ENCODE data around the gene FPGT. TPM values are rescaled to one million over a fixed set of nuclear protein-coding genes. Genes with fewer than 3 reads are reported as not detected.

Gene FPGT
- total RNA-seq (2021) (7.5 and 12.2 TPM in 2 replicates), Bru-seq, nascent RNA (percentile 60 among the genes with signal in this experiment), BruChase-seq, experiment 1, labeled RNA remaining after a 2-hour chase (percentile 71 among the genes with signal in this experiment), BruChase-seq, experiment 2, labeled RNA remaining after a 6-hour chase (percentile 68 among the genes with signal in this experiment)
- long read RNA-seq, transcript FPGT-202 (4 exons, 3,254 nt), result major isoform, 21 of 25 reads
- long read RNA-seq, partial matches to known transcripts, result 0 of 25 reads
- long read RNA-seq, other reads (novel, unspliced or antisense), result 3 of 25 reads

GRCh38 chr1:74197657-74198552 lies at the start of gene FPGT, which contains the start of gene LRRIQ3:
Gene FPGT (plus strand): TSS chr1:74198242. CDS start chr1:74198279, 37 bp downstream.
Gene LRRIQ3 (minus strand): TSS chr1:74198176. CDS start chr1:74183684, 14,492 bp downstream.
- H3K9me3 ChIP-seq (ENCODE audit: insufficient read depth, low read depth), result no peaks in the 10 kb centered on the region
- TF ChIP-seq, protein P1, sequence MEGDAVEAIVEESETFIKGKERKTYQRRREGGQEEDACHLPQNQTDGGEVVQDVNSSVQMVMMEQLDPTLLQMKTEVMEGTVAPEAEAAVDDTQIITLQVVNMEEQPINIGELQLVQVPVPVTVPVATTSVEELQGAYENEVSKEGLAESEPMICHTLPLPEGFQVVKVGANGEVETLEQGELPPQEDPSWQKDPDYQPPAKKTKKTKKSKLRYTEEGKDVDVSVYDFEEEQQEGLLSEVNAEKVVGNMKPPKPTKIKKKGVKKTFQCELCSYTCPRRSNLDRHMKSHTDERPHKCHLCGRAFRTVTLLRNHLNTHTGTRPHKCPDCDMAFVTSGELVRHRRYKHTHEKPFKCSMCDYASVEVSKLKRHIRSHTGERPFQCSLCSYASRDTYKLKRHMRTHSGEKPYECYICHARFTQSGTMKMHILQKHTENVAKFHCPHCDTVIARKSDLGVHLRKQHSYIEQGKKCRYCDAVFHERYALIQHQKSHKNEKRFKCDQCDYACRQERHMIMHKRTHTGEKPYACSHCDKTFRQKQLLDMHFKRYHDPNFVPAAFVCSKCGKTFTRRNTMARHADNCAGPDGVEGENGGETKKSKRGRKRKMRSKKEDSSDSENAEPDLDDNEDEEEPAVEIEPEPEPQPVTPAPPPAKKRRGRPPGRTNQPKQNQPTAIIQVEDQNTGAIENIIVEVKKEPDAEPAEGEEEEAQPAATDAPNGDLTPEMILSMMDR (conservative IDR thresholded peaks at IDR 0.05), result no peak
- no peak for TF ChIP-seq EZH2 (IDR thresholded peaks at IDR 0.05; ENCODE audit: low read depth)
- no peaks in the 10 kb centered on the region for H4K20me1 ChIP-seq (ENCODE audit: insufficient read depth)
- DNase-seq, result peak; percentile 81 to 94
- H3F3A ChIP-seq (ENCODE audit: insufficient read depth, low read depth), result no peaks in the 10 kb centered on the region
- H2AFZ ChIP-seq, result peak within 1 kb of the TSS; percentile 93
- H3K27me3 ChIP-seq (ENCODE audit: insufficient read depth, low read depth), result no peaks in the 10 kb centered on the region
- ChIA-PET POLR2A (ENCODE audit: unreplicated experiment) (interaction anchor here (0.5 to 0.6 kb wide), 2 partner anchors 19 to 1089 kb away, joined by 3 to 5 read pairs; no protein-coding TSS in a partner anchor), CTCF (no interaction called here)
- H3K4me1 ChIP-seq (replicated peaks; ENCODE audit: insufficient read depth), result peaks cover 10% of the 10 kb centered on the region
- H3K79me2 ChIP-seq (ENCODE audit: low read depth), result 0 out of 2 replicates have a peak, but pooled peaks cover 11% of the 10 kb centered on the region
- TSS peak; percentile 55 for BruUV-seq (replicated peaks)
- H3K27ac ChIP-seq, result 0 out of 2 replicates have a peak within 1 kb of the TSS, but pooled peaks have one; percentile 22
- H3K9me2 ChIP-seq (ENCODE audit: insufficient read depth), result no peaks in the 10 kb centered on the region; the same call in 1 of the 2 replicates
- peak within 1 kb of the TSS; percentile 93 for H3K4me3 ChIP-seq
- peak within 1 kb of the TSS; percentile 79 for H3K4me2 ChIP-seq
- intact Hi-C loops (cut with micrococcal nuclease; ENCODE audit: unreplicated experiment), result no loop called here
- H3K36me3 ChIP-seq (ENCODE audit: low read depth), result no peaks in the 10 kb centered on the region

DNA sequence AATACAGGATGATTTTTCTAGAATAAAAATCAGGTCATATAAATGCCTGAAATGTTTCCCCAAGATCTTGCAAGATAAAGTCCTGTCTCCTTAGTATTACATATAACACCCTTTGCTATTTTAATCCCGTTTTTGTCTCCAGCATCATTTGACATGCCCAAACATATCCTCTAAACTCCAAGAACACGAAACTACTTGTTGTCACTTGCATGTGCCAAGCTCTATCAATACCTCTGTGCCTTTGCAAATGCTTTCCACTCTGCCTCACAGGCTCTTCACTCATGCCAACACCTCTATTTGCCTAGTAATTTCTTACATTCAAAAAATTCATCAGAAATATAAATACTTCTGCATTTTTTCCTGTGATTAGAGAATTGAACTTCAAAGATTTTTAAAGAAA lies 38.0 kb upstream of the FPGT start:
- ChIA-PET POLR2A (ENCODE audit: unreplicated experiment) (no interaction called here), CTCF (no interaction called here)
- no peak for TF ChIP-seq EZH2 (IDR thresholded peaks at IDR 0.05; ENCODE audit: low read depth)
- TF ChIP-seq, protein P1 (conservative IDR thresholded peaks at IDR 0.05), result no peak
- H3K4me1 ChIP-seq (replicated peaks; ENCODE audit: insufficient read depth), result no peaks in the 10 kb centered on the region
- H2AFZ ChIP-seq, result no peak overlapping the region
- no peaks in the 10 kb centered on the region for H3F3A ChIP-seq (ENCODE audit: insufficient read depth, low read depth)
- H3K9me3 ChIP-seq (ENCODE audit: insufficient read depth, low read depth), result no peaks in the 10 kb centered on the region
- H4K20me1 ChIP-seq (ENCODE audit: insufficient read depth), result no peaks in the 10 kb centered on the region
- H3K27ac ChIP-seq, result no peak overlapping the region
- no peaks in the 10 kb centered on the region for H3K27me3 ChIP-seq (ENCODE audit: insufficient read depth, low read depth)
- H3K79me2 ChIP-seq (ENCODE audit: low read depth), result no peaks in the 10 kb centered on the region
- DNase-seq, result no peak
- intact Hi-C loops (cut with micrococcal nuclease; ENCODE audit: unreplicated experiment), result no loop called here
- no peak overlapping the region for H3K4me3 ChIP-seq
- no peaks in the 10 kb centered on the region; the same call in 1 of the 2 replicates for H3K9me2 ChIP-seq (ENCODE audit: insufficient read depth)
- no peak overlapping the region for H3K4me2 ChIP-seq
- no TSS peak for BruUV-seq (replicated peaks)
- H3K36me3 ChIP-seq (ENCODE audit: low read depth), result no peaks in the 10 kb centered on the region

DNA sequence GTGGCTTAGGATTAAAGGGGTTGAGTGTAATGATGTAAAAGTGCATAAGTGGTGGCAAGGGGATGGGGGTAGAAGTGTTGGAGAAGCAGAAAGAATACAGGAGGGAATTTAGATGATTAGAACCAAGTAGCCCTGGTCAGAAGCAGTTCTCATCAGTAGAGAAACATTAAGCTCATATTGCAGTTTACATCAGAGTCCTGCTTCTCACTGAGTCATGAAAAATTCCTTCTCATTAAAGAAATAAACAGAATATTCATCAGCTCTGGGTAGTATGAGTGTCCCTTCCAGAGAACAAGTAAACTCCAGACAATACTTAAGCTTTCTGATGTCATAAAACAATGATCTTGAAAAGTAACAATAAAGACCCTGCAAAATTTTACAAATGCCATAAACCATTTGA lies 36.5 kb upstream of the FPGT start:
- Histone ChIP-seq H3K4me2 (no peak overlapping the region), H4K20me1 (ENCODE audit: insufficient read depth) (0 out of 2 replicates have a peak, but pooled peaks cover 4% of the 10 kb centered on the region), H3K27me3 (ENCODE audit: insufficient read depth, low read depth) (no peaks in the 10 kb centered on the region), H3K4me1 (replicated peaks; ENCODE audit: insufficient read depth) (no peaks in the 10 kb centered on the region), H3K79me2 (ENCODE audit: low read depth) (no peaks in the 10 kb centered on the region), H3F3A (ENCODE audit: insufficient read depth, low read depth) (no peaks in the 10 kb centered on the region), H2AFZ (no peak overlapping the region), H3K4me3 (no peak overlapping the region), H3K9me2 (ENCODE audit: insufficient read depth) (no peaks in the 10 kb centered on the region; the same call in 1 of the 2 replicates), H3K36me3 (ENCODE audit: low read depth) (no peaks in the 10 kb centered on the region), H3K27ac (no peak overlapping the region), H3K9me3 (ENCODE audit: insufficient read depth, low read depth) (no peaks in the 10 kb centered on the region)
- no peak for DNase-seq
- no TSS peak for BruUV-seq (replicated peaks)
- no peak for TF ChIP-seq EZH2 (IDR thresholded peaks at IDR 0.05; ENCODE audit: low read depth)
- TF ChIP-seq, protein P1 (conservative IDR thresholded peaks at IDR 0.05), result no peak
- intact Hi-C loops (cut with micrococcal nuclease; ENCODE audit: unreplicated experiment), result no loop called here
- POLR2A ChIA-PET (ENCODE audit: unreplicated experiment), result no interaction called here
- CTCF ChIA-PET, result no interaction called here

Data from PC-9 (cell line).